Measurements from ENCODE around the gene SOX5. TPM values are rescaled to one million over a fixed set of nuclear protein-coding genes. Genes with fewer than 3 reads are reported as not detected.
"Not testable (repeated sequence)": the region's sequence is repeated elsewhere in the genome, so short reads cannot be mapped to it uniquely, and the experiment has no call there.

SOX5 gene
- polyA plus RNA-seq, 1 experiment, result 0.13 TPM

- Histone ChIP-seq H3K27me3 (ENCODE audit: control insufficient read depth, insufficient read depth, low read length) (no peaks in the 10 kb centered on the region), H3K4me3 (ENCODE audit: low read depth, low read length) (no peak overlapping the region), H3K36me3 (ENCODE audit: control insufficient read depth, insufficient read depth, low read length) (no peaks in the 10 kb centered on the region)
- ChIA-PET POLR2A (no interaction called here), CTCF (no interaction called here)
- DNase-seq (ENCODE audit: low read depth), result no peak
- TF ChIP-seq CTCF (IDR thresholded peaks at IDR 0.05; ENCODE audit: insufficient read depth, low read depth, low read length), result no peak
Measured at GRCh38 chr12:23834076-23834475, 115.4 kb downstream of the SOX5 start.

DNA sequence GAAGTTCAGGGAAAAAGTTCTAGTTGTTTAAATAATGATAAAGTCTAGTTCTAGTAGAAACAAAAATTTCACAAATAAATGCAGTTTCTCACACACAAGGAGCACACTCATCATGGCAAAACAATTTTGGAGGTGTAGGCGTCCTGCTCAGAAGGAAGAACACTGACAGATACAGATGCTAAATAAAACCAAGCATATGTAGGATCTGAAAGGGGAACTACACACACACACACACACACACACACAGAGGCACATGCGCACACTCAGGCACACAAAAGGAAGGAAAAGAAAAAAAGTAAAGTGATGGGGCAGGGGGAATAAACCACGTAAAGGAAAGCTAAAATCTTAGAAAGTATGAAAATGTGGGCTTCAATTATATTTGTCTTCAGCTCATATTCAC lies 117.7 kb downstream of the SOX5 start:
- Histone ChIP-seq H3K36me3 (ENCODE audit: control insufficient read depth, insufficient read depth, low read length) (no peaks in the 10 kb centered on the region), H3K27me3 (ENCODE audit: control insufficient read depth, insufficient read depth, low read length) (no peaks in the 10 kb centered on the region), H3K4me3 (ENCODE audit: low read depth, low read length) (no peak overlapping the region)
- ChIA-PET CTCF (no interaction called here), POLR2A (no interaction called here)
- TF ChIP-seq CTCF (IDR thresholded peaks at IDR 0.05; ENCODE audit: insufficient read depth, low read depth, low read length), result no peak
- no peak for DNase-seq (ENCODE audit: low read depth)

- POLR2A ChIA-PET, result no interaction called here
- no peak for TF ChIP-seq CTCF (IDR thresholded peaks at IDR 0.05; ENCODE audit: insufficient read depth, low read depth, low read length)
- Histone ChIP-seq H3K27me3 (ENCODE audit: control insufficient read depth, insufficient read depth, low read length) (no peaks in the 10 kb centered on the region), H3K36me3 (ENCODE audit: control insufficient read depth, insufficient read depth, low read length) (no peaks in the 10 kb centered on the region), H3K4me3 (ENCODE audit: low read depth, low read length) (no peak overlapping the region)
- CTCF ChIA-PET, result no interaction called here
- no peak for DNase-seq (ENCODE audit: low read depth)
Measured at GRCh38 chr12:23830210-23830609, 119.3 kb downstream of the SOX5 start.

- no peak for DNase-seq (ENCODE audit: low read depth)
- CTCF ChIA-PET, result no interaction called here
- no peak for TF ChIP-seq CTCF (IDR thresholded peaks at IDR 0.05; ENCODE audit: insufficient read depth, low read depth, low read length)
- Histone ChIP-seq H3K4me3 (ENCODE audit: low read depth, low read length) (no peak overlapping the region), H3K27me3 (ENCODE audit: control insufficient read depth, insufficient read depth, low read length) (no peaks in the 10 kb centered on the region), H3K36me3 (ENCODE audit: control insufficient read depth, insufficient read depth, low read length) (no peaks in the 10 kb centered on the region)
- POLR2A ChIA-PET, result no interaction called here
Measured at GRCh38 chr12:23827353-23827752, 122.1 kb downstream of the SOX5 start.

- DNase-seq (ENCODE audit: low read depth); POLR2A ChIA-PET; H3K4me3 ChIP-seq (ENCODE audit: low read depth, low read length); CTCF ChIA-PET; H3K27me3 ChIP-seq (ENCODE audit: control insufficient read depth, insufficient read depth, low read length); H3K36me3 ChIP-seq (ENCODE audit: control insufficient read depth, insufficient read depth, low read length): not testable (repeated sequence)
Measured at GRCh38 chr12:23825124-23825523, 124.3 kb downstream of the SOX5 start.

GRCh38 chr12:23824358-23824757 lies 125.1 kb downstream of the SOX5 start:
- no peak overlapping the region for H3K4me3 ChIP-seq (ENCODE audit: low read depth, low read length)
- H3K27me3 ChIP-seq (ENCODE audit: control insufficient read depth, insufficient read depth, low read length), result no peaks in the 10 kb centered on the region
- no peak for DNase-seq (ENCODE audit: low read depth)
- no peaks in the 10 kb centered on the region for H3K36me3 ChIP-seq (ENCODE audit: control insufficient read depth, insufficient read depth, low read length)
- ChIA-PET CTCF (no interaction called here), POLR2A (no interaction called here)
- no peak for TF ChIP-seq CTCF (IDR thresholded peaks at IDR 0.05; ENCODE audit: insufficient read depth, low read depth, low read length)

DNA sequence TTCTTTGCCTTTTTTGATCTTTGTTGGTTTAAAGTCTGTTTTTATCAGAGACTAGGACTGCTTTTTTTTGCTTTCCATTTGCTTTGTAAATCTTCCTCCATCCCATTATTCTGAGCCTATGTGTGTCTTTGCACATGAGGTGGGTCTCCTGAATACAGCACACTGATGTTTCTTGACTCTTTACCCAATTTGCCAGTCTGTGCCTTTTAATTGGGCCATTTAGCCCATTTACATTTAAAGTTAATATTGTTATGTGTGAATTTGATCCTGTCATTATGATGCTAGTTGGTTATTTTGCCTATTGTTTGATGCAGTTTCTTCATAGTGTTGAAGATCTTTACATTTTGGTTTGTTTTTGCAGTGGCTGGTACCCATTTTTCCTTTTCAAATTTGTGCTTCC lies 126.6 kb downstream of the SOX5 start:
- POLR2A ChIA-PET; H3K36me3 ChIP-seq (ENCODE audit: control insufficient read depth, insufficient read depth, low read length); H3K4me3 ChIP-seq (ENCODE audit: low read depth, low read length); DNase-seq (ENCODE audit: low read depth); H3K27me3 ChIP-seq (ENCODE audit: control insufficient read depth, insufficient read depth, low read length); CTCF ChIA-PET: not testable (repeated sequence)

All from BJ (cell line).